ENCODE measurements around the gene CPED1.

GRCh38 chr7:120966961-120967360 lies 21.6 kb upstream of the CPED1 start:
- TF ChIP-seq, protein P1, sequence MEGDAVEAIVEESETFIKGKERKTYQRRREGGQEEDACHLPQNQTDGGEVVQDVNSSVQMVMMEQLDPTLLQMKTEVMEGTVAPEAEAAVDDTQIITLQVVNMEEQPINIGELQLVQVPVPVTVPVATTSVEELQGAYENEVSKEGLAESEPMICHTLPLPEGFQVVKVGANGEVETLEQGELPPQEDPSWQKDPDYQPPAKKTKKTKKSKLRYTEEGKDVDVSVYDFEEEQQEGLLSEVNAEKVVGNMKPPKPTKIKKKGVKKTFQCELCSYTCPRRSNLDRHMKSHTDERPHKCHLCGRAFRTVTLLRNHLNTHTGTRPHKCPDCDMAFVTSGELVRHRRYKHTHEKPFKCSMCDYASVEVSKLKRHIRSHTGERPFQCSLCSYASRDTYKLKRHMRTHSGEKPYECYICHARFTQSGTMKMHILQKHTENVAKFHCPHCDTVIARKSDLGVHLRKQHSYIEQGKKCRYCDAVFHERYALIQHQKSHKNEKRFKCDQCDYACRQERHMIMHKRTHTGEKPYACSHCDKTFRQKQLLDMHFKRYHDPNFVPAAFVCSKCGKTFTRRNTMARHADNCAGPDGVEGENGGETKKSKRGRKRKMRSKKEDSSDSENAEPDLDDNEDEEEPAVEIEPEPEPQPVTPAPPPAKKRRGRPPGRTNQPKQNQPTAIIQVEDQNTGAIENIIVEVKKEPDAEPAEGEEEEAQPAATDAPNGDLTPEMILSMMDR (IDR thresholded peaks at IDR 0.05), result no peak
- no peak for TF ChIP-seq POLR2A (IDR thresholded peaks at IDR 0.05)
